Muscle layer of colon (tissue), 2 donors: ENCODE results near the gene KLHL24.
"Not testable (repeated sequence)": the region's sequence is repeated elsewhere in the genome, so short reads cannot be mapped to it uniquely, and the experiment has no call there.

Source experiments
- H3K27ac ChIP-seq: one replicate; pipeline ENCODE4 v1.7.0; 2013; ENCODE audit warnings: low read depth, mild to moderate bottlenecking, low read length, moderate library complexity
- H3K27me3 ChIP-seq, 2 donors: one replicate each; pipeline ENCODE4 v1.7.0; 2013; ENCODE audit warnings: low read length in 2 of 2, mild to moderate bottlenecking in 2 of 2; ENCODE audit not compliant: insufficient read depth in 2 of 2, control insufficient read depth in 1 of 2
- H3K36me3 ChIP-seq: one replicate; pipeline ENCODE4 v1.7.0; 2013; ENCODE audit warnings: mild to moderate bottlenecking, low read length; ENCODE audit not compliant: insufficient read depth
- H3K4me1 ChIP-seq: one replicate; pipeline ENCODE4 v1.7.0; 2013; ENCODE audit warnings: mild to moderate bottlenecking, low read length; ENCODE audit not compliant: insufficient read depth
- H3K4me3 ChIP-seq, 2 donors: one replicate each; pipeline ENCODE4 v1.7.0; 2013; ENCODE audit warnings: low read length in 2 of 2, low read depth in 1 of 2, mild to moderate bottlenecking in 1 of 2, moderate library complexity in 1 of 2
- H3K9ac ChIP-seq: one replicate; pipeline ENCODE4 v1.7.0; 2013; ENCODE audit warnings: low read length
- H3K9me3 ChIP-seq: one replicate; pipeline ENCODE4 v1.7.0; 2013; ENCODE audit warnings: mild to moderate bottlenecking, low read length
- donor health status: abdominal sarcoma.
- donor health status: Adenocarcinoma of cecum.

The KLHL24 gene

DNA sequence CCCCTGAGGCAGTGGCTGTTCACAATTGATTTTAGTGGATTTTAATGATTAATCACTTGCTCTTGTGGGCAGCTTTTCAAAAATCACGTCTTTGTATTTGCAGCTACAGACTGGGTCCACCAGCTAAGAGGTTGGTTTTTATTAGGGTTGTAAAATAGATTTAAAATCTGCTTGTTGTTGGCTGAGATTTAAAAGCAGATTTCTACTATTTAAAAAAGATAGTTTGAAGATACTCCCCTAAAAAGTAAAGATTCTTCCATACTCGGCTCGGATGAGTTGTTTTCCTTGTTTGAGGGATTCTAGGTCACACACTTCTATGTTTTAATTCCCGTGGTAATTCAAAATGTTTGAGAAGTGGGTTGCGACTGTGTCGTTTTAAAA, 1.7 kb downstream of the KLHL24 start:
- Histone ChIP-seq H3K9me3 (no peaks in the 10 kb centered on the region), H3K36me3 (no peaks in the 10 kb centered on the region), H3K4me1 (peaks cover 24% of the 10 kb centered on the region), H3K9ac (peak overlapping the region; percentile 51), H3K27me3 (no peaks in the 10 kb centered on the region), H3K27ac (peak overlapping the region; percentile 83), H3K4me3 (peak overlapping the region; percentile 88 to 99)

GRCh38 chr3:183637633-183638032, 2.2 kb downstream of the KLHL24 start:
- not testable (repeated sequence) for H3K9me3 ChIP-seq, H3K27me3 ChIP-seq, H3K36me3 ChIP-seq
- H3K27ac ChIP-seq, result peak overlapping the region; percentile 83
- H3K4me3 ChIP-seq, result peak overlapping the region in 1 of 2 donors; percentile 88
- H3K9ac ChIP-seq, result peak overlapping the region; percentile 51
- peaks cover 27% of the 10 kb centered on the region for H3K4me1 ChIP-seq

DNA sequence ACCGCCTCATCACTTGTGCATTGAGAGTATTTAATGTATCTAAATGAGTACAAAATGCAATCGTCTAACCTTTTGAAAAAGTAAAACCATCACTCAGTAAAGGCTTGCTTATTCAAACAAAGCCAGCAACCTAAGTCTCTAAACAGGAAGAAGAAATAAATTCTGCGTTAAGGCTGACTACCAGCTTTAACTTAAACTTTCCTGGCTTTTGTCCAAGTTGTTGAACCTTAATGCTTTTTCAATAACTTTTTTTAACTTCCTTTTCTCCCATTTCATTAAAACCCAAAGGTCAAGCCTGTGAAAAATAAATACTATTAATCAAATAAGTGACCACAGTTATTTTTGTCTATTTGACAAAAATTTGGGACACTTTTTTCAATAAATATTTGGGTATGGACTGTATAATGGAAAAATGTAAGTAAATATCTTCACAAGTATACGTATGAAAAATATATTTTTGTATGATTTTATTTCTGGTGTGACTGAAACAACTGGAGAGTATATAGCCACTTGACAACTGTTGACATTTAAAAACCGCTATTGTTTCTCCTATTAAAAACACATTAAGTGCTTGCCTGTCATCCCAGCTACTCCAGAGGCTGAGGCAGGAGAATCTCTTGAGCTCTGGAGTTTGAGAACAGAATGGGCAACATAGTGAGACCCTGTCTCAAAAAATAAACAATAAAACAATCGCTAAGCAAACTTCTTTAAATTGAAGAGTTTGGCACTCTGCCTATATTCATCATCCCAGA, 2.9 kb downstream of the KLHL24 start:
- Histone ChIP-seq H3K9ac (peak overlapping the region; percentile 51), H3K9me3 (no peaks in the 10 kb centered on the region), H3K4me3 (peak overlapping the region in 1 of 2 donors; percentile 88), H3K27me3 (no peaks in the 10 kb centered on the region), H3K36me3 (no peaks in the 10 kb centered on the region), H3K27ac (peak overlapping the region; percentile 16), H3K4me1 (peaks cover 27% of the 10 kb centered on the region)

GRCh38 chr3:183640635-183641034, 5.2 kb downstream of the KLHL24 start:
- H3K27me3 ChIP-seq, H3K27ac ChIP-seq, H3K4me3 ChIP-seq, H3K9me3 ChIP-seq, H3K9ac ChIP-seq, H3K36me3 ChIP-seq: not testable (repeated sequence)
- peaks cover 42% of the 10 kb centered on the region for H3K4me1 ChIP-seq

- H3K4me3 ChIP-seq, result no peak overlapping the region
- no peak overlapping the region for H3K27ac ChIP-seq
- no peaks in the 10 kb centered on the region for H3K27me3 ChIP-seq
- H3K9me3 ChIP-seq, result no peaks in the 10 kb centered on the region
- H3K4me1 ChIP-seq, result peaks cover 42% of the 10 kb centered on the region
- H3K36me3 ChIP-seq, result peaks cover 5% of the 10 kb centered on the region
- no peak overlapping the region for H3K9ac ChIP-seq
Observed at GRCh38 chr3:183641882-183642281, 6.5 kb downstream of the KLHL24 start.

GRCh38 chr3:183644244-183644643, 8.8 kb downstream of the KLHL24 start:
- peaks cover 25% of the 10 kb centered on the region for H3K4me1 ChIP-seq

DNA sequence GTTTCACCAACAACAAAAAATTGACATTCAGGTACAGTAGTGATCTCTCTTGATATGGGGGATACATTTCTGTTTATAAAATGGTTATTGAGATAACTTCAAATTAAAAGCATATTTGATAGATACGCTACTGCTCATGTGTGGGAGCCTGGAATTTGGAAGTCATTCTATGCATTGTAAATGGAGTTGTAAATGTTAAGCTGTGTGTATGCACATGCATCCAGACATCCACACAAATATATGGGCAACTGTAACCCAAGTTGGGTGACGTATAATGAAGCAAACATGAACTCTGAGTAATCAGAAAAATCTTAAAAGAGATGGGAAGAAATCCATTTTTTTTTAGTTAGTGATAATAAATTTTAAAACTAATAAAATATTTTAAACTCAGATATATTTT, 9.8 kb downstream of the KLHL24 start:
- Histone ChIP-seq H3K9ac (no peak overlapping the region), H3K36me3 (peaks cover 14% of the 10 kb centered on the region)

More at GRCh38 chr3:183644244-183644643, 8.8 kb downstream of the KLHL24 start:
- Histone ChIP-seq H3K4me3 (no peak overlapping the region), H3K36me3 (peaks cover 14% of the 10 kb centered on the region), H3K9me3 (no peaks in the 10 kb centered on the region), H3K27me3 (no peaks in the 10 kb centered on the region), H3K9ac (no peak overlapping the region), H3K27ac (no peak overlapping the region)

DNA sequence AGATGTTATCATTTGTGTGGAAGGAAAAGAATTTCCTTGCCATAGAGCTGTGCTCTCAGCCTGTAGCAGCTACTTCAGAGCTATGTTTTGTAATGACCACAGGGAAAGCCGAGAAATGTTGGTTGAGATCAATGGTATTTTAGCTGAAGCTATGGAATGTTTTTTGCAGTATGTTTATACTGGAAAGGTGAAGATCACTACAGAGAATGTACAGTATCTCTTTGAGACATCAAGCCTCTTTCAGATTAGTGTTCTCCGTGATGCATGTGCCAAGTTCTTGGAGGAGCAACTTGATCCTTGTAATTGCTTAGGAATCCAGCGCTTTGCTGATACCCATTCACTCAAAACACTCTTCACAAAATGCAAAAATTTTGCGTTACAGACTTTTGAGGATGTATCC, 15.1 kb downstream of the KLHL24 start:
- H3K4me3 ChIP-seq, result no peak overlapping the region
- no peak overlapping the region for H3K9ac ChIP-seq
- H3K9me3 ChIP-seq, result peaks cover 6% of the 10 kb centered on the region
- H3K4me1 ChIP-seq, result peaks cover 4% of the 10 kb centered on the region
- no peaks in the 10 kb centered on the region for H3K27me3 ChIP-seq
- peaks cover 39% of the 10 kb centered on the region for H3K36me3 ChIP-seq
- no peak overlapping the region for H3K27ac ChIP-seq

More for the DNA sequence above, 9.8 kb downstream of the KLHL24 start:
- H3K9me3 ChIP-seq, result no peaks in the 10 kb centered on the region
- peaks cover 25% of the 10 kb centered on the region for H3K4me1 ChIP-seq
- H3K27me3 ChIP-seq, result no peaks in the 10 kb centered on the region
- no peak overlapping the region for H3K27ac ChIP-seq
- H3K4me3 ChIP-seq, result no peak overlapping the region

DNA sequence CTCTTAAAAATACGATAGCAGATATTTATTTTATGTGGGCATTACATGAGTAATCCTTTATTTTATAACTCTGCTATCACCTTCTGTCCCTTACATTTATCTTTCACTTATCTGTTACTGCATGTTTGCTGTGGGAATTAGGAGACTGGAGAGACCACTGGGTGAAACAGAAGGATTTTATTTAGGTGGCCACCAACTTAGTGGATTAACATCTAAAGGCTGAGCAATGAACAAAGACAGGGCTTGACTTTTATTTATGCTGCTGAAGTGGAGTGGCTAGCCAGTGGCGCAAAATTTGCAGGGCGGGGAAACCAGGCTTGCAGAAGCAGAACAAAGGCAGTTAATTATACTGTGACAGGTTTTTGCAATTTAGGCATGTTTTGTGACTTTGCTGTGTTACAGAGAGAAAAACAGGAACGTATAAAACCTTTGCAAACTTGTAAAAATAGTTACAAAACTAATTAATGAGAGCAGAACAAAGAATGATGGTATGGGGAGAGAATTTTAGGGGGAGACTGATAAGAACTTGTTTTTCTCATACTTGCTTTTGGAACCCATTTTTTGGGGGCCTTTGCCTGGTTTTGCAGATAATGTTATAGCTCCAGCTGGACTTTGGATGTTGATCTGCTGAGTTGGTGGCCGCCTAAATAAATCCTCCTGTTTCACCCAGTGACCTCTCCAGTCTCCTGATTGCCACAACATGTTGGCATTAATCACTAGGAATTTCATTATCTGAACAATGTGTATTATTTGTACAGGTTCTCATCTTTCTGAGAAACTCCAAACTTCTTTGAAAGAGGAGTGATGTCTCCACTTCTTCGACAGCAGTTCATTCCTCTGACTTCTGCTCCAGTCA, 18.0 kb downstream of the KLHL24 start:
- Histone ChIP-seq H3K4me1 (peaks cover 5% of the 10 kb centered on the region), H3K4me3 (no peak overlapping the region), H3K9ac (no peak overlapping the region), H3K27ac (no peak overlapping the region), H3K9me3 (peaks cover 6% of the 10 kb centered on the region), H3K27me3 (no peaks in the 10 kb centered on the region), H3K36me3 (peaks cover 30% of the 10 kb centered on the region)

GRCh38 chr3:183654727-183655126, 19.3 kb downstream of the KLHL24 start:
- H3K9me3 ChIP-seq, result peaks cover 6% of the 10 kb centered on the region
- H3K27me3 ChIP-seq, result no peaks in the 10 kb centered on the region
- peaks cover 10% of the 10 kb centered on the region for H3K4me1 ChIP-seq
- H3K4me3 ChIP-seq, result no peak overlapping the region
- H3K27ac ChIP-seq, result no peak overlapping the region
- no peak overlapping the region for H3K9ac ChIP-seq
- H3K36me3 ChIP-seq, result peaks cover 42% of the 10 kb centered on the region

- no peaks in the 10 kb centered on the region for H3K27me3 ChIP-seq
- H3K36me3 ChIP-seq, result peaks cover 35% of the 10 kb centered on the region
- no peak overlapping the region for H3K4me3 ChIP-seq
- no peak overlapping the region for H3K27ac ChIP-seq
- H3K4me1 ChIP-seq, result peaks cover 32% of the 10 kb centered on the region
- H3K9me3 ChIP-seq, result no peaks in the 10 kb centered on the region
- H3K9ac ChIP-seq, result no peak overlapping the region
Observed at GRCh38 chr3:183662099-183662498, 26.7 kb downstream of the KLHL24 start.
